WERI-Rb-1 (cell line): ENCODE results near the gene SPATA1.

Source experiments
- DNase-seq: peaks from one replicate; pipeline ENCODE4 v3.0.0-alpha.2; 2020
- H3K27ac ChIP-seq: fragments of 250-450 bp; sonication (Bioruptor Pico); 2 replicates; pipeline ENCODE4 v1.5.1; 2020; ENCODE audit warnings: mild to moderate bottlenecking, moderate library complexity
- H3K27me3 ChIP-seq: fragments of 250-450 bp; sonication (Bioruptor Pico); 2 replicates; pipeline ENCODE4 v1.5.1; 2021; ENCODE audit warnings: mild to moderate bottlenecking, low read depth, moderate library complexity; ENCODE audit not compliant: insufficient read depth, severe bottlenecking
- H3K36me3 ChIP-seq: fragments of 250-450 bp; sonication (Bioruptor Pico); 2 replicates; pipeline ENCODE4 v1.5.1; 2020; ENCODE audit warnings: mild to moderate bottlenecking, moderate library complexity
- H3K4me3 ChIP-seq: 2 replicates; pipeline ENCODE4 v1.5.1; 2011; ENCODE audit warnings: low read depth, mild to moderate bottlenecking, control low read depth, low read length
- H3K9me3 ChIP-seq: fragments of 250-450 bp; sonication (Bioruptor Pico); 2 replicates; pipeline ENCODE4 v1.5.1; 2021; ENCODE audit warnings: mild to moderate bottlenecking, moderate library complexity; ENCODE audit not compliant: severe bottlenecking
- CTCF ChIP-seq: IDR thresholded peaks from 2 replicates; pipeline ENCODE4 v1.5.1; 2011; ENCODE audit warnings: low read depth, mild to moderate bottlenecking, control low read depth, inconsistent platforms, low read length

The SPATA1 gene

GRCh38 chr1:84506002-84506728, at the start of gene SPATA1, which contains the start of gene GNG5:
Gene SPATA1, plus strand, starts transcription at chr1:84506386. Its CDS starts 9,974 bp downstream, at chr1:84516360.
Gene GNG5, minus strand, starts transcription at chr1:84506581. Its CDS starts 490 bp downstream, at chr1:84506091.
- Histone ChIP-seq H3K9me3 (no peaks in the 10 kb centered on the region), H3K4me3 (peak within 1 kb of the TSS; percentile 89), H3K36me3 (peaks cover 17% of the 10 kb centered on the region), H3K27me3 (no peaks in the 10 kb centered on the region), H3K27ac (peak within 1 kb of the TSS; percentile 98)
- no peak for TF ChIP-seq CTCF
- peak; percentile 98 for DNase-seq

- DNase-seq: no peak
- Histone ChIP-seq H3K36me3 (no peaks in the 10 kb centered on the region), H3K27ac (no peak overlapping the region), H3K9me3 (no peaks in the 10 kb centered on the region), H3K27me3 (no peaks in the 10 kb centered on the region), H3K4me3 (no peak overlapping the region)
- TF ChIP-seq CTCF: no peak
Measured at GRCh38 chr1:84462118-84462517, 44.1 kb upstream of the SPATA1 start.

- DNase-seq: no peak
- no peaks in the 10 kb centered on the region for H3K36me3 ChIP-seq
- TF ChIP-seq CTCF: no peak
- H3K27ac ChIP-seq: no peak overlapping the region
- H3K27me3 ChIP-seq: no peaks in the 10 kb centered on the region
- H3K9me3 ChIP-seq: no peaks in the 10 kb centered on the region
- H3K4me3 ChIP-seq: no peak overlapping the region
Measured at GRCh38 chr1:84467298-84467697, 38.9 kb upstream of the SPATA1 start.

GRCh38 chr1:84476225-84476624, 30.0 kb upstream of the SPATA1 start:
- Histone ChIP-seq H3K27ac (no peak overlapping the region), H3K27me3 (no peaks in the 10 kb centered on the region), H3K9me3 (peaks cover 13% of the 10 kb centered on the region), H3K4me3 (no peak overlapping the region), H3K36me3 (peaks cover 3% of the 10 kb centered on the region)
- no peak for DNase-seq
- TF ChIP-seq CTCF: no peak

- peak within 1 kb of the TSS; percentile 93 for H3K27ac ChIP-seq
- H3K27me3 ChIP-seq: no peaks in the 10 kb centered on the region
- peaks cover 13% of the 10 kb centered on the region for H3K9me3 ChIP-seq
- peak; percentile 72 for DNase-seq
- TF ChIP-seq CTCF: no peak
- peak within 1 kb of the TSS; percentile 75 for H3K4me3 ChIP-seq
- peaks cover 15% of the 10 kb centered on the region for H3K36me3 ChIP-seq
Measured at GRCh38 chr1:84478876-84479868, 27.0 kb upstream of the SPATA1 start, which contains the start of gene RPF1. Gene RPF1, plus strand, starts transcription at chr1:84479266. Its CDS starts 16 bp downstream, at chr1:84479282.
